ENCODE measurements around the gene MON1B.

- TF ChIP-seq CTCF (IDR thresholded peaks at IDR 0.05; ENCODE audit: insufficient read depth, low read length, poor library complexity, severe bottlenecking) (no peak), EZH2phosphoT487 (conservative IDR thresholded peaks at IDR 0.05; ENCODE audit: low read length) (no peak)
Observed at GRCh38 chr16:77206533-77206932, 15.5 kb downstream of the MON1B start.

Measured in SU-DHL-6 (cell line).